HG02840 (cell line): ENCODE results near the gene OSBPL6.
"Not testable (repeated sequence)": the region's sequence is repeated elsewhere in the genome, so short reads cannot be mapped to it uniquely, and the experiment has no call there.

ENCODE experiments used
- ATAC-seq: cut with Tn5 transposase; IDR thresholded peaks from one replicate; pipeline ENCODE4 v1.9.1; 2021; ENCODE audit warnings: mild to moderate bottlenecking, moderate library complexity, moderate number of reproducible peaks; ENCODE audit not compliant: unreplicated experiment, low FRiP score

Gene OSBPL6

DNA sequence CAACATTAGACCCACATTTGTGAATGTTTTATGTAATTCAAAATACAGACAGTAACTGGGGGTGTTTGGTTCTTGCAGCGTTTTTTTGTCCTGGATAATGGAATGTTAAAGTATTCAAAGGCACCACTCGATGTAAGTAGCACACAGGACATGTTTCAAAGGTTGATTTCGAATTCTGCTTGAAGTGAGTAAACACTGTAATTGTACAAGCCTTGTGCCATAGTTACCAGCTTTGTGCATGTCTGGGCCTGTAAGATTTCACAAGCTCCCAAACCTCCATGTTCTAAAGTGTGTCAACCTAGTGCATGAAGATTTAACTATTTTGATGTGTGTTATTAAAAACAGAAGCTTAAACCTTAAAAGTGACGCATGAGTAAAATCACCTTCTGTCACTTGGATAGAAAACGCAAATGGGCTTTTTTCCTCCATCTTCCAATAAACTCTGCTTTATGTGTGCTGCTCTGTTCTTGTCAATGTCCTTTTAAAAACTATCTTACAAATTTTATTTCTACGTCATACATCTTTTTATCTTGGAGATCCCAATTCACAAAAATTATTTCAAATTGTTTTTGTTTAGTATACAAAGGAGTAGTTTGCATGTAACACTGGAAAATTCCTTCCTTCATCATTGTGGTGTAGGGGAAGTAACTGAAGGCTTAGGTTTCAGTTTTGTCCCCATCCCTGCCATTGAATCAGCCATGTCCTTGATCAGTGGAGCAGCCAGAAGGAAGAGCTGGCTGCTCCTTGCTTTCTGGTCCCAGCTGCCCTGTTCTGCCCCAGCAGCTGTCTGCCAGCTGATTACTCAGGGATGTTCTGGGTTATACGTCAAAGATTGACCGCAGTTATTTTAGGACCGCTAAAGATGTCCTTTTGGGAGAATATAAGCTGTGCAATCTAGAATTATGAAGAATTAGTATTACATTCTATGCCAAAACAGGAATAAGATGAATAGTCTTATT, 137.4 kb downstream of the OSBPL6 start:
- no peak for ATAC-seq

DNA sequence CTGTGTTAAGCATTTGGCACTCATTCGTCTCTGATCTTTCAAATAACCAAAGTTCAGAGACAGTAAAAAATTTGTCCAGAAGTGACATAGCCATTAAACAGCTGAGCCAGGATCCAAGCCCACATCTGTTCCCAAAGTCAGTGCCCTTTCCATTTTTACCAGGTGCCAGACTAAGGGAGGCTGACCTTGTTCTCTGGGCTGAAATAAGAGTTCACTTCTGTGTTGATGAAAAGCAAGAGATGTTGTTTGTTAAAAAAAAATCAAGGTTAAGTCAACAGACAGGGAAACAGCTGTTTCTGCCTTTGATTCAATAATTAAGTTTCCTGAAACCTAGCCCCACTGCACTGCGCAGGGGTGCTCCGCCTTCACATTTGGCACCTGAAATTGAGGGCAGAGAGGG, 139.5 kb downstream of the OSBPL6 start:
- ATAC-seq = no peak

DNA sequence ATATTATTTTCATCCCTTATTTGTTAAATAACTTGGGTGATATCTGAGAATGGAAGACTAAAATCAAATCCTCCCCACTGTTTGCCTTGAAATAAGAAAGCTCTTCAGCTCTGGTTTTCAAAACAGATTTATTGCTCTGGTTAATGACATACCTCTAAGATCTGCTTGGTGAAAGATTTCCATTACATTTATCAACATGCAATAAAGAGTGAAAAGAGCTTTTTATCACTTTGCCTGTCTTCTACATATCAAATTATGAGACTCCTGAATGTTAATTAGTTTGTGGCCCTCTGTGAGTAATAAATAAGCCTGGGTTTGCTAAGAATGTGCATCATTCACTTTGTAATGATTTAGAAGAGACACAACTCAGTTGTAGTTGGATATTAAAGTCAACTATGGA, 140.9 kb downstream of the OSBPL6 start:
- ATAC-seq = no peak

DNA sequence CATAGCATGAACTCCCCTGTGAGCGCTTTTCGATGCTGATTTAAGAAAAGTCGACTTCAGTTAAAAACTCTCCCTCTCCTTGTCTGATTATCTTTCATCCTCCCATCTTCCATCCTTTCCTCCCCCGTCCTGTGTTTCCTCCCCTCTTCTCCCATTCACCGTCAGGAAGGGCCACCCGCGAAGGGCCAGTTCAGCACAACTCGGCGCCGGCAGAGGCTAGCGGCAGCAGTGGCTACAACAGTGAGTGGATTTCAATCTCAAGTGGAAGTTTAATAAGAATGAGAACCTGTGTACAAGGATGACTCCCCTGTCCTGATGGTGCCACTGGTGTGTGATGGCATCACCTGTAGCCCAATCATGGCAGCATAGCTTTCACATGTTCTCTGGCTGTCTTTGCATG, 149.8 kb downstream of the OSBPL6 start:
- no peak for ATAC-seq

DNA sequence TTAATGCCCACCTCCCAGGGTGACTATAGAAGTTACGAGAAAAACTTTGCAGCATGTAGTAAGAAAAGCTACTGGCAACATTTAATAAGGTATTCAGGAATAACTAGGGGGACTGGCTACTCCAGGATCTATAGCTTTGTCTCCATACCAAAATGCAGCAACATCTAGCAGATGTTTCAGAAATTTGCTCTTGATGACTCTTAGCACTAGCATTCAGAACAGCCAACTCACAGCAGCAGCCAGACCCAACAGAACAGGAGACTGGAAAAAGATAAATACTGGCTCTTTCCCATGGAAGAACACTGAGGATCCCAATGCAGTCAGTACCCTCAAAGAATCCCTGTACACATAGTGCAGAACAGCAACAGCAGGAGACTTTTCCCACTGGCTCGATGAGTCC, 151.6 kb downstream of the OSBPL6 start:
- ATAC-seq = no peak

GRCh38 chr2:178350051-178350450, 155.7 kb downstream of the OSBPL6 start:
- ATAC-seq = no peak

DNA sequence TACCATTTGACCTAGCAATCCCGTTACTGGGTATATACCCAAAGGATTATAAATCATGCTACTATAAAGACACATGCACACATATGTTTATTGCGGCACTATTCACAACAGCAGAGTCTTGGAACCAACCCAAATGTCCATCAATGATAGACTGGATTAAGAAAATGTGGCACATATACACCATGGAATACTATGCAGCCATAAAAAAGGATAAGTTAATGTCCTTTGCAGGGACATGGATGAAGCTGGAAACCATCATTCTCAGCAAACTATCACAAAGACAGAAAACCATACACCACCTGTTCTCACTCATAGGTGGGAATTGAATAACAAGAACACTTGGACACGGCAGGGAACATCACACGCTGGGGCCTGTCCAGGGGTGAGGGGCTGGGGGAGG, 163.4 kb downstream of the OSBPL6 start:
- ATAC-seq = not testable (repeated sequence)

DNA sequence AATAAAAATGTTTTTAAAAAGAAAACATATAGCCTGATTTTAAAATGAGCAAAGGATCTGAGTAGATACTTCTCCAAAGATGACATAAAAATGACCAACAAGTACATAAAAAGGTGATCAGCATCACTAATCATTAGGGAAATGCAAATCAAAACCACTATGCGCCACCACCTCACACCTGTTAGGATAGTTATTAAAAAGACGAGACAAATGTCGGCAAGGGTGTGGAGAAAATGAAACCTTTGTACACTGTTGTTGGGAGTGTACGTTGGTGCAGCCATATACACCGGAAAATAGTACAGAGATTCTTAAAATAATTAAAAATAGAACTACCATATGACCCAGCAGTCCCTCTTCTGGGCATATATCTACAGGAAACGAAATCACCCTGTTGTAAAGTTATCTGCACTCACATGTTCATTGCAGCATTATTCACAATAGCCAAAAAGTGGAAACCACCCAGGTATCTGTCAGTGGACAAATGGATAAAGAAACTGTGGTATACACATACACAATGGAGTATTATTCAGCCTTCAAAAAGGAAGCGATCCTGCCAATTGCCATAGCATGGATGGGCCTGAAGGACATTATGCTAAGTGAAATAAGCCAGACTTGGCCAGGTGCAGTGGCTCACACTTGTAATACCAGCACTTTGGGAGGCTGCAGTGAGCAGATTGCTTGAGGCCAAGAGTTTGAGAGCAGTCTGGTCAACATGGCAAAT, 165.0 kb downstream of the OSBPL6 start:
- ATAC-seq = no peak

- no peak for ATAC-seq
These were observed 167.3 kb downstream of the OSBPL6 start for GRCh38 chr2:178361588-178361987.

- ATAC-seq = no peak
These were observed 168.9 kb downstream of the OSBPL6 start for GRCh38 chr2:178363252-178363651.

GRCh38 chr2:178365116-178365515, 170.8 kb downstream of the OSBPL6 start:
- ATAC-seq = no peak

GRCh38 chr2:178366412-178366811, 172.1 kb downstream of the OSBPL6 start:
- no peak for ATAC-seq

DNA sequence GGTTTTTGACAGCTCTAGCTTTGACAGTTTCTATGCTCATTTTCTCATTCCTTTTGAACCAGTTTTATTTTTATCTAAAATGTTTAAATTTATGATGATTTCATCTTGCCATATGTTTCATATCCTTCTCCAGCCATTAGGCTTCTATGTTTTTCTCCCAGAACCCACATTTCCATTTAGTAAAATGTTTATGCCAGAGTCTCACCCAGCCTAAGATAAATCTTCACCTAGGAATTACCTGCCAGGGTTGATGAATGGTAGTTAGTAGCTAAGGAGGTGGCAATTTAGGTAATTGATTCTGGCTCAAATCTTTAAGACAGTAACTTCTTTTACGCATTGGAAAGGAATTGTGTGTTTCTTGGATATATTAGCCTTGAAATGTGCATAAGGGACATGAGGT, 173.0 kb downstream of the OSBPL6 start:
- no peak for ATAC-seq

- no peak for ATAC-seq
These were observed 180.6 kb downstream of the OSBPL6 start for GRCh38 chr2:178374865-178375264.

GRCh38 chr2:178377046-178377445, 182.7 kb downstream of the OSBPL6 start:
- ATAC-seq = no peak

- no peak for ATAC-seq
These were observed 185.1 kb downstream of the OSBPL6 start for GRCh38 chr2:178379162-178380004.

GRCh38 chr2:178380763-178381162, 186.5 kb downstream of the OSBPL6 start:
- ATAC-seq = no peak

- no peak for ATAC-seq
These were observed 189.4 kb downstream of the OSBPL6 start for GRCh38 chr2:178383718-178384117.

DNA sequence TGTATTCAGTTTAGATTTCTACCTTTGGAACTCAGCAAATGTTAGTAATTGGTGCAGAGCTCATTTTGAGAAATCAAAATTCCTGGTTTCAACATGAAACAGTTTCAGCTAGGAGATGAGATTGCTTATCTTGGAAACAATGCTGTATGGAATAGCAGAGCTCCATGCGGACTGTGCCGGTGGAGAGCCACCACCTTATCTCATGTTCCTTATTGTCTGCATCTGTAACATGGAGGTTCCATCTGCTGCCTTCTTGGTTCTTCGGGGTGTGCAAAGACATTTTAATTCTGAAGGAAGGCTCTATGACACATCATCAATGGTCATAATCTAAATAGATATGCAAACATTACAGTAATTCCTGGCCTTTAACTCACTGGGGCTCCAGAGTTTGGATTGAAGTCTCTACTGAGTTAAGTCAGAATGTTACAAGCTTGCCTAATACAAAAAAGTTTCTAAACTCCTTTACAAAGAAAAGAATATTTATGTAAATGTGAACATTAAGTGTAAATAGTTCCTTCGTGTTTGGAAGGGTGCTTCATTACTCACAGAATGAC, 191.4 kb downstream of the OSBPL6 start:
- no peak for ATAC-seq

DNA sequence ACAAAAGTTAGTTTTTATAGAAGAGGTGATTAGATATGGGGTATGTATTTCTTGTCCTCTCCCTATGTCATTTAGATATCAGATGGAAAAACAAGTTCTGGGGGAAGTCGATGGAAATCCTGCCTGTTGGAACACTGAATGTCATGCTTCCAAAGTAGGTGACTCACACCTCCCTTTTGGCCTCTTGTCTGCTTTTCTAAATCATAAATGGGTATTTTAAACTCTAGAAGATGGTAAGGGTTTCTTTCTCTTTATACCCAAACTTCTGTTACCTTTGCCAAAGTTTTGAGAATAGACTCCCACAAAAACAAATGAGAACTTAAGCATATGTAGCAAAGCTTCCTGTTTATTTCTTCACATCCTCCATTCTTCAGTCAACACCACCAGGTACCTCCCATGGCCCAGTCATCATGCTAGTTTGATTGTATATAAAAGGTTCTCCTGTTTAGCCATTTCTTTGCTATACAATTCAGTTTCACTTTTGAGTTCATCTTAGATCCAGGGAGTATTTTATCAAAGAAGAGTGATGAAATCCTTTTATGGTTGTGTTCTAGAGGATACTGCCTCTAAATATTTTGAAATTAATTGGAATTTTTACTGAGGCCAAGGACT, 192.8 kb downstream of the OSBPL6 start:
- no peak for ATAC-seq
